AG09319 (cell line): Measurements from ENCODE around the gene CDYL.
"Not testable (repeated sequence)": the region's sequence is repeated elsewhere in the genome, so short reads cannot be mapped to it uniquely, and the experiment has no call there.

ENCODE experiments used
- DNase-seq: peaks from one replicate; pipeline ENCODE4 v3.0.0-alpha.2; 2010; ENCODE audit warnings: low read depth; ENCODE audit errors: extremely low read depth
- TF ChIP-seq, protein P1 (sequence below): IDR thresholded peaks from 2 replicates; pipeline ENCODE4 v1.5.1; 2011; ENCODE audit warnings: low read depth, mild to moderate bottlenecking, inconsistent platforms, low read length, moderate library complexity

Gene CDYL

DNA sequence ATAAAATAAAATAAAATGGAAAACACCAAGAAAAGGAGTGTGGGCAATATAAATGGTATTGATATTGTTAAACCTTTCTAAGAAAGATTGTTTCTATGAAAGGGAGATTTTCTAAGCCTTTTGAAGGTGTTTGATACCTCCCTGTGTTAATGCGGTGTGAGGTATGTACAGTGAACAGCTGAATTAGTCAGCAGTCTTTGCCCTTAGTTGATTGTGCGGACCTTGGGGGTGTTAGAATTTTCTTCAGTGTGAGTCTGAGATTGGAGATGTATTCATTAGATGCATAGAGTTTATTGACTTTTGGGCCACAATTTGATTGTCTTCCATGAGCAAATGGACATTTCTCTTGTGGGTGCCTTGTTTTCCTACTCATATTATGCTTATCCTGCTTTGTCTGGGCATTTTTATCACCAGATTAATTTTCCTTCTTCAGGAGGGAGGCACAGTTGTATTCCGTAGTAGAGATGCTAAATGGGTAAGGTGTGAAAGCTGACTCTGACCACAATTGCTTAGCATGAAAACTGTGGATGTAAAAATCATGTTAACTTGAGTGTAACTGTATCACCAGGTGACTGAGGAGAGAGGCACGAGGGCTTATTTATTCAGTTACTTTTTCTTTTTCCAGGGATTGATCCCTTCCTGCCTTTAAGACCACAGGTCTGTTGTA is 42.2 kb downstream of the CDYL start:
- TF ChIP-seq, protein P1, sequence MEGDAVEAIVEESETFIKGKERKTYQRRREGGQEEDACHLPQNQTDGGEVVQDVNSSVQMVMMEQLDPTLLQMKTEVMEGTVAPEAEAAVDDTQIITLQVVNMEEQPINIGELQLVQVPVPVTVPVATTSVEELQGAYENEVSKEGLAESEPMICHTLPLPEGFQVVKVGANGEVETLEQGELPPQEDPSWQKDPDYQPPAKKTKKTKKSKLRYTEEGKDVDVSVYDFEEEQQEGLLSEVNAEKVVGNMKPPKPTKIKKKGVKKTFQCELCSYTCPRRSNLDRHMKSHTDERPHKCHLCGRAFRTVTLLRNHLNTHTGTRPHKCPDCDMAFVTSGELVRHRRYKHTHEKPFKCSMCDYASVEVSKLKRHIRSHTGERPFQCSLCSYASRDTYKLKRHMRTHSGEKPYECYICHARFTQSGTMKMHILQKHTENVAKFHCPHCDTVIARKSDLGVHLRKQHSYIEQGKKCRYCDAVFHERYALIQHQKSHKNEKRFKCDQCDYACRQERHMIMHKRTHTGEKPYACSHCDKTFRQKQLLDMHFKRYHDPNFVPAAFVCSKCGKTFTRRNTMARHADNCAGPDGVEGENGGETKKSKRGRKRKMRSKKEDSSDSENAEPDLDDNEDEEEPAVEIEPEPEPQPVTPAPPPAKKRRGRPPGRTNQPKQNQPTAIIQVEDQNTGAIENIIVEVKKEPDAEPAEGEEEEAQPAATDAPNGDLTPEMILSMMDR, result no peak

DNA sequence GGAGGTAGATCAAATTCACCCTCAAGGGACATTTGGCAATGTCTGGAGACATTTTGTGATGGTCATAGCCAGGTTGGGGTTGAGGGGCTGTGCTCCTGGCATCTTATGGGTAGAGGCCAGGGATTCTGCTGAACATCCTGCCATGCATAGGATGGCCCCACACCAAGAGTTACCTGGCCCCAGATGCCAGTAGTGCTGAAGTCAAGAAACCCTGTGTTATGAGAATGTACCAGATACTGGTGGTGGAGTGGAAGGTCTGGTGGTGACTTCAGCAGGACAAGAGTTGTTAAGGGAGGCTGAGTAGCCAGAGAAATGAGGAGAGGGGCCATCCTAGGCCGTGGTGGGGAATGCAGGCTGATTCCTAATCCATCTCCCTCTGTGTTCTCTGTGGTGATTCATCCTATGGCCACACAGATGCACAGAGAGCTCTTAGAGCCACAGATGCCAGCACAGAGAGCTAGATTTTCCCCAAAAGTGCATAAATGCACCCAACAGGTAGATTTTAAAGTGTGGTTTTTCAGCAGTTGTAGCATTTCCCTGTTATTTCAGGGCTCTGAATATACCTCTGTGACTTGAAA is 43.6 kb downstream of the CDYL start:
- no peak for DNase-seq
- TF ChIP-seq, protein P1, result no peak

More for the DNA sequence above, 42.2 kb downstream of the CDYL start:
- DNase-seq, result no peak

DNA sequence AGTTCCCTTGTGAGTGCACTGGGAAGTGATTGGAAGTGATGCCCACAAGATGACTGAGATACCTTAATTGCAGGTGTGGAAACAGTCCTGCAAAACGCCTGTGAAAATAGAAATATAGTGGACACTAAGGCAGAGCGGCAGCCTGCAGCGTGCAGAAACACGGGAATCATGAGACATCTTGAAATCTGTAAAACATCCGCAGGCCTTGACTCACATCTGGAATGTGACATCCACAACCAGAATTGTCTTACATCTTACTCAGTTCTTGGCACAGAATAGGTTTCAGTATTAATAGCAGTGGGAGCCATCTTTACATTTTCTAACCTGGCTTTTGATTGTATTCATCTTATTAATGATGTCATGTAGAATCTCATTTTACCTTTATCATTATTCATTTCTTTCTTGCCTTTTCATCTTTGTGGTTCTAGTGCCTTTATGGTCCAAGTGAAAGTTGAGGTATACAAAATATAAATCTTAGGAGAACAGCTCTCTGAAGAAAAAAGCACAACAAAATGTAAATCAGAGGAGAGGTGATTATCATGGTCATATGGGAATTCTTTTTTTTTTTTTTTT is 44.6 kb downstream of the CDYL start:
- TF ChIP-seq, protein P1, result no peak
- DNase-seq, result no peak

DNA sequence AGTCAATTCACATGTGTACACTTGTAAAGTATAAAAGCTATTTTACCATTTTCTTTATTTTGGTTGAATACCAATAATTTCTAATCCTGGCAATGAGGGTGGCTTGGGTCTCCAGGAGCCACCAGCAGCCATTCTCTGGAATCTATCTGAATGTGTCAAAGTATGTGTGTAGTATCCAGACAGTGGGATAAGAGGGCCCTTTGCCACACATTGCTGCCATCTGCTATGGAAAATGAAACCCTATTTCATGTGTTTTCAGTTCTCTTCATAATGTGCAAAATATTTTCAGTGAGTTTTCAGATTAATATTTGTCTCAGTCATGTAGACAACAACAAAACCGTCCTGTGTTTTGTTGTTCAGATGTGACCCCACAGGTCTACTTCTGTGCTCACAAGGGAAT is 46.3 kb downstream of the CDYL start:
- TF ChIP-seq, protein P1, result no peak
- no peak for DNase-seq

DNA sequence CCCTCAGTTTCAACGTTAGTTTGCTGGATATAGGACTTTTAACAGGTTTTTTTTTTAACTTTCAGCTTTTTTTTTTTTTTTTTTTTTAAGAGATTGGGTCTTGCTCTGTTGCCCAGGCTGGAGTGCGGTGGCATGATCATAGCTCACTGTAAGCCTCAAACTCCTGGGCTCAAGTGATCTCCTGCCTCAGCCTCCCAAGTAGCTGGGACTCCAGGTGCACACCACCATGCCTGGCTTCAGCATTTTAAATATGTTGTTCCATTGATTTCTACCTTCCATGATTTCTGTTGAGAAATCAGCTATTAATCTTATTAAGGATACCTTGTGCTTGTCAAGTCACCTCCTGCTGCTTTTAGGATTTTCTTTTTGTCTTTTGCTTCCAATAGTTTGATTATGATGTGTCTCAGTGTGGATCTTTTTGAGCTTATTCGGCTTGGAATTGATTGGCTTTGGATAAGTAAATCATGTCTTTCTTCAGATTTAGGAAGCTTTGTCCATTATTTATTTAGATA is 52.0 kb downstream of the CDYL start:
- TF ChIP-seq, protein P1, result no peak
- no peak for DNase-seq

DNA sequence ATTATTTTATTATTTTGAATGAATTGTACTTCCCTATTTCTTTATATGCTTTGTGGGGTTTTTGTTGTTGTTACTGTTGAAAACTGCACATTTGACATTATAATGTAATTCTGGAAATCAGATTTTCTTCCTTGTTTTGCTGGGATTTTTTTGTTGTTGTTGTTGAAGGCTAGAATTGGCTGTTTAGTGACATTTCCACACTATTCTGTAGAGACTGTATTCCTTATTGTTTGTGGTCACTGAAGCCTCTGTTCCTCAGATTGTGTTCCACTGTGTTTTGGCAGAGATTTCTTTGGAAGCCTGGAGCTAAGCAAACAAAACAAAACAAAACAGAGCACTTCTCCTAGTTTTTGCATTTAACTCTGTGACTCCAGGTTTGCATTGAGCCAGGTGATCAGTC is 52.9 kb downstream of the CDYL start:
- TF ChIP-seq, protein P1, result no peak
- DNase-seq, result no peak

DNA sequence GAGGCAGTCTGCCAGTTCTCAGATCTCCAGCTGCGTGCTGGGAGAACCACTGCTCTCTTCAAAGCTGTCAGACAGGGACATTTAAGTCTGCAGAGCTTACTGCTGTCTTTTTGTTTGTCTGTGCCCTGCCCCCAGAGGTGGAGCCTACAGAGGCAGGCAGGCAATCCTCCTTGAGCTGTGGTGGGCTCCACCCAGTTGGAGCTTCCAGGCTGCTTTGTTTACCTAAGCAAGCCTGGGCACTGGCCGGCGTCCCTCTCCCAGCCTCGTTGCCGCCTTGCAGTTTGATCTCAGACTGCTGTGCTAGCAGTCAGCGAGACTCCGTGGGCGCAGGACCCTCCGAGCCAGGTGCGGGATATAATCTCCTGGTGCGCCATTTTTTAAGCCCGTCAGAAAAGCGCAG is 59.3 kb downstream of the CDYL start:
- not testable (repeated sequence) for DNase-seq
